ENCODE results near the gene DAB2IP.

DAB2IP gene

DNA sequence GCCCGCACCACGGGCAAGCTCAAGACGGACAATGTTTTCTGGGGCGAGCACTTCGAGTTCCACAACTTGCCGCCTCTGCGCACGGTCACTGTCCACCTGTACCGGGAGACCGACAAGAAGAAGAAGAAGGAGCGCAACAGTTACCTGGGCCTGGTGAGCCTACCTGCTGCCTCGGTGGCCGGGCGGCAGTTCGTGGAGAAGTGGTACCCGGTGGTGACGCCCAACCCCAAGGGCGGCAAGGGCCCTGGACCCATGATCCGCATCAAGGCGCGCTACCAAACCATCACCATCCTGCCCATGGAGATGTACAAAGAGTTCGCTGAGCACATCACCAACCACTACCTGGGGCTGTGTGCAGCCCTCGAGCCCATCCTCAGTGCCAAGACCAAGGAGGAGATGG lies 108.6 kb downstream of the DAB2IP start:
- no peak for TF ChIP-seq POLR2A (IDR thresholded peaks at IDR 0.05; ENCODE audit: low read depth, low read length)
- DNase-seq (ENCODE audit: insufficient read length, low spot score) (no peak), FAIRE-seq (no peak)

DNA sequence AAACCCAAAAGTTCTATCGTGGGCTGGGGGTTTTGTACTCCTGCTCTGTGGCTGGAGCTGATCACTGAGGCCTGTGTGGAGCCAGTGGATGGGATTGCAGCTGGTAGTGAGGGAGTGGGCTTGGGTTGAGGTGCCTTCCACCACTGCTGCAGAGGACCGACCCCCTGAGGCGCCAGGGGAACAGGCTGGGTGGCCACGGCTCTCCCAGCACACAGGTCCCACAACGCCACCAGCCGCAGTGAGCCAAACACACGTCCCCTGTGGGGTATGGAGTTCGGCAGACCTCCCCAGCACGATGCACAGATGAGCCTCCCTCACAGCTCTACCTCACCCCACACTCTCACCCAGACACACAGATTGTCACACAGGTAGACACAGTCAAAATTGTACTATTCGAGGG lies 109.1 kb downstream of the DAB2IP start:
- no peak for TF ChIP-seq POLR2A (IDR thresholded peaks at IDR 0.05; ENCODE audit: low read depth, low read length)
- no peak for DNase-seq (ENCODE audit: insufficient read length, low spot score)
- no peak for FAIRE-seq

DNA sequence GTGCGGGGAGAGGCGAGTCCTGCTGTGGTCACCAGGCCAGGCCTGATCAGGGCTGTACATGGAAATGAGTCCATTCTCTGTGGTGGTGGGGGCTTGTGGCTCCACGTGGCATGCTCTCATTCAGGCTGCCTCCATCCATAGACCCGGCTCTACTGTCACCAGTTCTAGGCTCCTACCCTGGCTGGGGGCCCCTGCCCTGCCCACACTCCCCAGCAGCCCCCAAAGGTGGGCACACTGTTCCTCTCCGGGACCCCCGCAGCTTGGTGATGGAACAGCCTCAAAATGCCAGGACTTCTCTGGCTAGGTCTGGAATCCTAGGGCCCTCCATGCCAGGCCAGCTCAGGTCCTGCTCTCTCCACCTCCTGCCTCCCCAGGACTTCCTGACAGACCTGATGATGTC lies 111.7 kb downstream of the DAB2IP start:
- no peak for TF ChIP-seq POLR2A (IDR thresholded peaks at IDR 0.05; ENCODE audit: low read depth, low read length)

DNA sequence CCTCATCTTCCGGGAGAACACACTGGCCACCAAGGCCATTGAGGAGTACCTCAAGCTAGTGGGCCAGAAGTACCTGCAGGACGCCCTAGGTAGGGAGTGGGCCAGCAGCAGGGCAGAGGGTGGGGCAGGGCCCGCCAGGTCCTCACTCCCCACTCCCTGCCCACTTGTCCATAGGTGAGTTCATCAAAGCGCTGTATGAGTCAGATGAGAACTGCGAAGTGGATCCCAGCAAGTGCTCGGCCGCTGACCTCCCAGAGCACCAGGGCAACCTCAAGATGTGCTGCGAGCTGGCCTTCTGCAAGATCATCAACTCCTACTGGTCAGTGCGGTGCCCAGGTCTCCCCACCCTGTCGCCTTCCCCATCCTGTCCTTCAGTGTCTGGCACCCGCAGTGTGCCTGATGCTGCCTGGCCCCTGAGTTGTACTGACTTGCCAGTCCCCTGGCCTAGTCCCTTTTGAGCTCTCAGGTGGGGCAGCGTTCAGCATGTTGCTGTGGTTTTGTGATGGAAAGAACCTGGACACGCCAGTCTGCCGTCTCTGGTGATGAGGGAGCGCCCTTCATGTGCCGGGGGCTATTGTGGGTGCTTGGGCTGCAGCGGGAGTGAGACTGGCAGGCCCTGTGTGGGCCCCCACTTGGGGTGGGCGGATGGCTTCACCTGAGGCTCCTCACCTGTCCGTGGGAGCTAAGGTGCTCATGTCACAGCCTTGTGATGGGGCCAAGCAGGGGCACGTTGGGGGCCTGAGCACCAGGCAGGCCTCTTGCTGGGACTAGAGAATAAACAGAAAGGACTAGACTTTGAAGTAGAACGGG lies 112.3 kb downstream of the DAB2IP start:
- TF ChIP-seq POLR2A (IDR thresholded peaks at IDR 0.05; ENCODE audit: low read depth, low read length) = no peak
- DNase-seq (ENCODE audit: insufficient read length, low spot score) (no peak), FAIRE-seq (no peak)

More for the DNA sequence above, 111.7 kb downstream of the DAB2IP start:
- no peak for DNase-seq (ENCODE audit: insufficient read length, low spot score)
- no peak for FAIRE-seq

DNA sequence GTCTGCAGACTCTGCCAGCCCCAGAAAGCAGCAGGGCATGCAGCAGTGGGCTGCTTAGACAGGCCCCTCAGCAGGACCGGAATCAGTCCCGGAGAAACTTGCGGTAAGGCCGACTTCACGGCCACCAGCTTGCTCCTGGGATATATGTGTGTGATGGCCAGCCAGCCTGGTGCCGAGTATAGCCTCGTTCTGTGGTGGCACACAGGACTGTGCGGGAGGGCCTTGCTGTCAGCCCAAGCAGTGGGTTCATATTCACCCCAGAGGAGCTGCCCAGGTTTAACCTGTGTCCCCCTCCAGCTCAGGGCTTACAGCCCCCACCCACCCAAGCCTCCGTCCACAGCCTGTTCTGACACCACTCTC lies 112.9 kb downstream of the DAB2IP start:
- no peak for TF ChIP-seq POLR2A (IDR thresholded peaks at IDR 0.05; ENCODE audit: low read depth, low read length)
- no peak for FAIRE-seq
- DNase-seq (ENCODE audit: insufficient read length, low spot score) = no peak

DNA sequence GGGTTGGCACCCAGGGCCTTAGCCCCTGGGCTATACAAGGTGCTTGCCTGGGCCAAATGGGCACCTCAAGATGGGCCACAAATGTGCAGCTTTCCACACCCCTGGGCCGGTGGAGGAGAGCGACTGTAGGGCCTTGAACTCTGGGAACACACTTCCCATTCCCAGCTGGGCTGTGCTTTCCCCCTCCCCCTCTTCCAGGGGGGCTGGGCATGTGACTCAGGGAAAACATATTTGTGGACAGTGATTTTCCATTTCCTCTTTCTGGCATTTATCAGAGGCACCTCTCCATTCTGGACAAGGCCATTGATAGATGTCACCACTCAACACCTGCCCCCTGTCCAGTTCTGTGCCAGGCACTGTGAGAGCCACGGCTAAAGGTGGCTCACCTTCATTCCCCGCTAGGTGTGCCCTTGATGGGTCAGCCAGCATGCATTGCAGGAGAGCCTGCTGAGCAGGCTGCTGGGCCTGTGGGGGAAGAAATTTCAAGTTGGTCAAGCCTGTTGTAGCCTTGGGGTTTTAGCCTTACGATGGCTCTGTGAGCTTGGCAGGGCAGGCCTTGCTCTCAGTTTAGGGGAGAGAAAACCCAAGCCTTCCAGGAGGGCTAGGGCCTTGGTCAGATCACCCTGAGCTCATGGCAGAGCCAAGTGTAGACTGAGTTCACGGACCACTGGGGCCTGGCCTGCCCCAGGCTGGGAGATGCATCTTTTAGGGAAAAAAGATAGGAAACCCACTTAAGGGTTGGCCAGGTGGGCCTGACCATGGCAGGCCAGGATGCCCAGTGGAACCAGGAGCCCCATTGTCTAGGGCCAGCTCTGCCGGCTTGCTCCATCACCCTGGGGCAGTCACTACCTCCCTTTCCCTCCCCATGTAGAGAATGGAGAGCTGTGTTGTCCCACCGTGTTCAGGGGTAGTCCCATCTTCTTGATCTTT lies 113.9 kb downstream of the DAB2IP start:
- no peak for TF ChIP-seq POLR2A (IDR thresholded peaks at IDR 0.05; ENCODE audit: low read depth, low read length)
- FAIRE-seq (peak; percentile 78), DNase-seq (ENCODE audit: insufficient read length, low spot score) (peak; percentile 84)

DNA sequence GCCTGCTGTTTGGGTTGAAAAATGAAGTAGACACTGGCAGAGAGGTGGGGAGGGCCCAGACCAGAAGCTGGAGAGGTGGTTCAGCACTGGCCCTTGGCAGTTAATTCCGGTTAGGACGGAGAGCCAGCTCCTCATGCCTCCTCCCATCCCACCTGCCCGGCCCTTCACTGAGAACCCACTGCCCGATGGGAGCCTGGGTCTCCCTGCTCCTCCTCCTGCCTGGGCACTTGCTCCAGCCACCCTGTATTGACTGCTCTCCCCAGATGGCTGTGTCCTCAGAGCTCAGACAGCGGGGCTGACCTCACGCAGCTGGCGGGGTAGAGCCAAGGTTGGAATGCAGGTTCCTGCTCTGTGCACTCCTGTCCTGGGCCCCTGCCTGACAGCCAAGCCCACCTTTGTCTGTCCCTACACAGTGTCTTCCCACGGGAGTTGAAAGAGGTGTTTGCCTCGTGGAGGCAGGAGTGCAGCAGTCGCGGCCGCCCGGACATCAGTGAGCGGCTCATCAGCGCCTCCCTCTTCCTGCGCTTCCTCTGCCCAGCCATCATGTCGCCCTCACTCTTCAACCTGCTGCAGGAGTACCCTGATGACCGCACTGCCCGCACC lies 114.7 kb downstream of the DAB2IP start:
- no peak for TF ChIP-seq POLR2A (IDR thresholded peaks at IDR 0.05; ENCODE audit: low read depth, low read length)

DNA sequence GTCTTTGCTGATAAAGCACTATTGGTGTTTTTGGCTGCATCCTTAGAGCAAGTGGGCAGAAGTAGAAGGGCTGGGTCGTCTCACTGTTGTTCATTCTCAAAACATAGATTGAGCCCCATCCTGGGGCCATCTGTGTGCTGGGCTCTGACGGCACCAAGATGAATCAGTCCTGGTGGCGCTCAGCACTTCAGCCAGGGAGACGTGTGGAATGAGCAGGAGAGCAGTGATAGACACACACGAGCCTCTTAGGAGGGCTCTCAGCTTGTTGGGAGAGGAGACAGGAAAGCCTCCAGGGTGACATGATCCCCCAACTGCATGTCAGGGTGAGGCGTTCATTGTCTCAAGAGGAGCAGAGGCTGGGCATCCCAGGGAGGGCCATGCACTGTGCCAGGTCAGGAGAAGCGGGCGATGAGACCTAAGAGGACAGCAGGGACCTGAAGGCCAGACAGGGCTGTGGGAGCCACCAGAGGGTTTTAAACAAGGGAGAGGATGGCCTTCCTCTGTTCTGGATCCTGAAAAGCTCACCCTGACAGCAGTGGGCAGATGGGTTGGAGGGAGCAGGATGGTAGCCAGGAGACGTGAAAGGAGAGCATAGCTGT lies 115.8 kb downstream of the DAB2IP start:
- no peak for DNase-seq (ENCODE audit: insufficient read length, low spot score)
- no peak for TF ChIP-seq POLR2A (IDR thresholded peaks at IDR 0.05; ENCODE audit: low read depth, low read length)
- FAIRE-seq = no peak

More for the DNA sequence above, 114.7 kb downstream of the DAB2IP start:
- DNase-seq (ENCODE audit: insufficient read length, low spot score) (no peak), FAIRE-seq (no peak)

DNA sequence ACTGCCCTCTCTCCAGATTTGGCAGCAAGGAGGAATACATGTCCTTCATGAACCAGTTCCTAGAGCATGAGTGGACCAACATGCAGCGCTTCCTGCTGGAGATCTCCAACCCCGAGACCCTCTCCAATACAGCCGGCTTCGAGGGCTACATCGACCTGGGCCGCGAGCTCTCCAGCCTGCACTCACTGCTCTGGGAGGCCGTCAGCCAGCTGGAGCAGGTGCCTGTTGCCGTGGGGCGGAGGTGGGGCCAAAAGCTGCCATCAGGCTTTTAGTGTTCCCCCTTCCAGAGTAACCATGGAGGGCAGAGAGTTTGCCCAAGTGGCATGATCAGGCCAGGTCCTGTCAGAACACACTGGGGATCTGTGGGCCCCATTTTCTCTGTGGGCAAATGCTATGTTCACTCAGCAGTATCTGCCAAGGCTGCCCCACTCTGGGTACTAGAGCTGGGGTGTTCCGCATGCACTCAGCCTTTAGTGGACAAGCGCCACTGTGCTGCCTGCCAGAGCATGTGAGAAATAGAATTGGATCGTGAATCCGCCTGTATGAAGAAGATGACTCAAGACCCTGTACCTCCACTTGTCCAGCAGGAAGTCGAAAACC lies 117.1 kb downstream of the DAB2IP start:
- no peak for TF ChIP-seq POLR2A (IDR thresholded peaks at IDR 0.05; ENCODE audit: low read depth, low read length)
- FAIRE-seq = no peak
- no peak for DNase-seq (ENCODE audit: insufficient read length, low spot score)

DNA sequence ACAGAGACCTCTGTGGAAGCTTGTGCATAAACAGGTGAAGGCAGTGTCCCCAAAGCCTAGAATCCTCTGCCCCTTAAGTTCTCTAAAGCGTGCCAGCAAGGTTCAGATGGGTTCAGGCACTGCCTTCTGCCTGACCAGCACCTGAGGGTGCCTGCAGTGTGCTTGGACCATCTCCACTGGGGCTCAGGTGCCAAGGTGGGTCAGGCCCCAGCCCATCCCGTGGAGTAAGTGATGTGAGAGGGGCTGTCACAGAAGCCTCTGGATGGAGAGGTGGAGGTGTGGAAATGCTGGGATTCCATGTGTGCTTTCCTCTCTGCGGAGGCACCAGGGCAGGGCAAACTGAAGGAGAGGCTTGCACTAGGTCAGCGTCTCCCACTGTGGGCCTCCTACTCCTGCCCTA lies 118.5 kb downstream of the DAB2IP start:
- DNase-seq (ENCODE audit: insufficient read length, low spot score) (no peak), FAIRE-seq (no peak)
- no peak for TF ChIP-seq POLR2A (IDR thresholded peaks at IDR 0.05; ENCODE audit: low read depth, low read length)

DNA sequence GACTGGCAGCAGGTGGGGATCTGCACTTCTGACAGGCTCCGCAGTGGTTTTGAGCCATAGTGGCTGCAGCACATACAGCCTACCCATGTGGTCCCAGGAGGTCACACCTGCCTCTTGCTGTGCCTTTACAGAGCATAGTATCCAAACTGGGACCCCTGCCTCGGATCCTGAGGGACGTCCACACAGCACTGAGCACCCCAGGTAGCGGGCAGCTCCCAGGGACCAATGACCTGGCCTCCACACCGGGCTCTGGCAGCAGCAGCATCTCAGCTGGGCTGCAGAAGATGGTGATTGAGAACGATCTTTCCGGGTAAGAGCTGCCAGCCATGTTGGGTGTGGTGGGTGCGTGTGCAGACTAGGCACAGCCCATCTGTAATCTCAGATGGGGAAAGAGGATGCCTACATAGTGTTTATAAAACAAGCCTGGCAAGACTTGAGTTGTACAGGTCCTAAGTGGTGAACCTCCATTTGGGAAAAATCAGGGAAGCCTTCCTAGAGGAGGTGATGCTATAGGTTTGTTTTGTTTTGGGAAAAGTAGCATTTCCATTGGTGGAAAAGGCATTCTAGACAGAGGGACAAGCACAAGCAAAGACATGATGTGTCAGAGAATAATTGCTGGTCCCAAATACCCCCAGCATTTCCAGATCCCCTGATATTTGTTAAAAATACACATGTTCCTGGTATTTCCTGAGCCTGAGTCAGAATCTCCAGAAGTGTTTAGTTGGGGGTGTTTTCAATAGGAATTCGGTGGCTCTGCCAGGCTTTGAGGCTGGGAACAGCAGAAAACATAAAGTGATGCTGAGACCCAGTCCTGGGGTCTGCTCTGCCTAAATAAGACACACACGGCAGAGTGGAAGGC lies 119.2 kb downstream of the DAB2IP start:
- DNase-seq (ENCODE audit: insufficient read length, low spot score) (peak; percentile 60), FAIRE-seq (no peak)
- TF ChIP-seq POLR2A (IDR thresholded peaks at IDR 0.05; ENCODE audit: low read depth, low read length) = no peak

DNA sequence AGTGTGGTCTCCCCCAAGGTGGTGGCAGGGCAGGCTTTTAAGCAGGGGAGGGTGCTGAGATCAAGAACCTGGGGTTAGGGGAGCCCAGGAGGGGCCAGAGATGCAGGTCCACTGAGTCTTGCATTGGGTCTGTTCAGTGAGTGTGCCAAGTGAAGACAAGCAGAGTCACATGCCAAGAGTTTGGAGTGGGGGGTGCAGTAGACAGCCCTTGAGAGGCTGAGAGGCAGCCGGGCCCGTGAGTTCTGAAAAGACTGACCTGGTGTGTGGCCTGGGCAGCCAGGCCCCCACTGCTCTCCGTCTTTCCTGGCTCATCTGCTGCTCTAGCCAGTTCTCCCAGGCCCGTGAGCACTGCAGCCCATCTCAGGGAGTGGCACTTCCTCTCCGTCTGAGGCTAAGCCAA lies 120.0 kb downstream of the DAB2IP start:
- no peak for DNase-seq (ENCODE audit: insufficient read length, low spot score)
- FAIRE-seq = no peak
- TF ChIP-seq POLR2A (IDR thresholded peaks at IDR 0.05; ENCODE audit: low read depth, low read length) = no peak
